Ishikawa (cell line): ENCODE results near the gene TFRC.

ENCODE experiments used
- CEBPB ChIP-seq: IDR thresholded peaks from 2 replicates; pipeline ENCODE4 v1.6.1; 2012
- CREB1 ChIP-seq: IDR thresholded peaks from 2 replicates; pipeline ENCODE4 v1.6.1; 2012; ENCODE audit warnings: low read depth
- EGR1 ChIP-seq: IDR thresholded peaks from 2 replicates; pipeline ENCODE4 v1.6.1; 2012
- EP300 ChIP-seq: IDR thresholded peaks from 2 replicates; pipeline ENCODE4 v1.6.1; 2012; ENCODE audit warnings: borderline replicate concordance
- FOXM1 ChIP-seq: IDR thresholded peaks from 2 replicates; pipeline ENCODE4 v1.6.1; 2012; ENCODE audit warnings: low read depth, borderline replicate concordance
- NFIC ChIP-seq: IDR thresholded peaks from 2 replicates; pipeline ENCODE4 v1.6.1; 2012
- RAD21 ChIP-seq: IDR thresholded peaks from 2 replicates; pipeline ENCODE4 v1.6.1; 2012; ENCODE audit warnings: low read depth
- TAF1 ChIP-seq: IDR thresholded peaks from 2 replicates; pipeline ENCODE4 v1.6.1; 2012; ENCODE audit warnings: low read depth, mild to moderate bottlenecking
- TCF12 ChIP-seq: IDR thresholded peaks from 2 replicates; pipeline ENCODE4 v1.6.1; 2012; ENCODE audit warnings: low read depth
- TEAD4 ChIP-seq: IDR thresholded peaks from 2 replicates; pipeline ENCODE4 v1.6.1; 2012
- YY1 ChIP-seq: IDR thresholded peaks from 2 replicates; pipeline ENCODE4 v1.6.1; 2012; ENCODE audit warnings: low read depth
- ZBTB7A ChIP-seq: IDR thresholded peaks from 2 replicates; pipeline ENCODE4 v1.6.1; 2012; ENCODE audit warnings: low read depth
- TF ChIP-seq, protein P1 (sequence below): IDR thresholded peaks from 2 replicates; pipeline ENCODE4 v1.6.1; 2012; ENCODE audit warnings: low read depth, mild to moderate bottlenecking
- TF ChIP-seq, protein P2 (sequence below): IDR thresholded peaks from 2 replicates; pipeline ENCODE4 v1.6.1; 2012
- TF ChIP-seq, protein P3 (sequence below): IDR thresholded peaks from 2 replicates; pipeline ENCODE4 v1.6.1; 2012

TFRC gene

DNA sequence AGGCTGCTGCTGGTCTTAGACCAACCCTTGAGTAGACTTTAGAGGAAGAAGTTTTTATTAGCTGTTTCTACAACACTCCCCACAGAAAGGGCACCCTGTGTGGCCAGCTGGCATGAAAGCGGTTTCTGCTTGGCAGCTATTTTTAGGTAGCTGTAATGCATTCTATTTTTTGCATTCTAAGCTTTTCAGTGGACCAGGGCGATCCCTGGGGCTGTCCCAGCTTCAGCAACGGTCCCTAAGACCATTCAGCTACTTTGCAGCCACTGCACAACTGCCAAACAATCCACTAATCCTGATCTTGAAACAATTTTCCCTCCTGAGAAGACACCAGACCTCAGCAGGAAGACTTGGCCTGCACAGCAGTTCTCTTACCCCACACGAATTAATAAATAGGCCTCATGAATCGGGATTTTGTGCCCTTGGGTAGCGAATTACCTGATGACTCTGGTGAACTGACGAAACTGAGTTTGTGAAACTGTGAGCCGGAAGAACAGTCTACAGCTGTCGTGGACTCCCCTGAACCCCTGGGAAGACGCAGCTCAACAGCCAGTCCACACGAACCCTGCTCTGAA lies 14.6 kb upstream of the TFRC start:
- TF ChIP-seq CREB1 (no peak), RAD21 (no peak), CEBPB (no peak), YY1 (no peak), ZBTB7A (no peak), EP300 (no peak), TCF12 (no peak)
- TF ChIP-seq, protein P1, sequence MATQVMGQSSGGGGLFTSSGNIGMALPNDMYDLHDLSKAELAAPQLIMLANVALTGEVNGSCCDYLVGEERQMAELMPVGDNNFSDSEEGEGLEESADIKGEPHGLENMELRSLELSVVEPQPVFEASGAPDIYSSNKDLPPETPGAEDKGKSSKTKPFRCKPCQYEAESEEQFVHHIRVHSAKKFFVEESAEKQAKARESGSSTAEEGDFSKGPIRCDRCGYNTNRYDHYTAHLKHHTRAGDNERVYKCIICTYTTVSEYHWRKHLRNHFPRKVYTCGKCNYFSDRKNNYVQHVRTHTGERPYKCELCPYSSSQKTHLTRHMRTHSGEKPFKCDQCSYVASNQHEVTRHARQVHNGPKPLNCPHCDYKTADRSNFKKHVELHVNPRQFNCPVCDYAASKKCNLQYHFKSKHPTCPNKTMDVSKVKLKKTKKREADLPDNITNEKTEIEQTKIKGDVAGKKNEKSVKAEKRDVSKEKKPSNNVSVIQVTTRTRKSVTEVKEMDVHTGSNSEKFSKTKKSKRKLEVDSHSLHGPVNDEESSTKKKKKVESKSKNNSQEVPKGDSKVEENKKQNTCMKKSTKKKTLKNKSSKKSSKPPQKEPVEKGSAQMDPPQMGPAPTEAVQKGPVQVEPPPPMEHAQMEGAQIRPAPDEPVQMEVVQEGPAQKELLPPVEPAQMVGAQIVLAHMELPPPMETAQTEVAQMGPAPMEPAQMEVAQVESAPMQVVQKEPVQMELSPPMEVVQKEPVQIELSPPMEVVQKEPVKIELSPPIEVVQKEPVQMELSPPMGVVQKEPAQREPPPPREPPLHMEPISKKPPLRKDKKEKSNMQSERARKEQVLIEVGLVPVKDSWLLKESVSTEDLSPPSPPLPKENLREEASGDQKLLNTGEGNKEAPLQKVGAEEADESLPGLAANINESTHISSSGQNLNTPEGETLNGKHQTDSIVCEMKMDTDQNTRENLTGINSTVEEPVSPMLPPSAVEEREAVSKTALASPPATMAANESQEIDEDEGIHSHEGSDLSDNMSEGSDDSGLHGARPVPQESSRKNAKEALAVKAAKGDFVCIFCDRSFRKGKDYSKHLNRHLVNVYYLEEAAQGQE = no peak

DNA sequence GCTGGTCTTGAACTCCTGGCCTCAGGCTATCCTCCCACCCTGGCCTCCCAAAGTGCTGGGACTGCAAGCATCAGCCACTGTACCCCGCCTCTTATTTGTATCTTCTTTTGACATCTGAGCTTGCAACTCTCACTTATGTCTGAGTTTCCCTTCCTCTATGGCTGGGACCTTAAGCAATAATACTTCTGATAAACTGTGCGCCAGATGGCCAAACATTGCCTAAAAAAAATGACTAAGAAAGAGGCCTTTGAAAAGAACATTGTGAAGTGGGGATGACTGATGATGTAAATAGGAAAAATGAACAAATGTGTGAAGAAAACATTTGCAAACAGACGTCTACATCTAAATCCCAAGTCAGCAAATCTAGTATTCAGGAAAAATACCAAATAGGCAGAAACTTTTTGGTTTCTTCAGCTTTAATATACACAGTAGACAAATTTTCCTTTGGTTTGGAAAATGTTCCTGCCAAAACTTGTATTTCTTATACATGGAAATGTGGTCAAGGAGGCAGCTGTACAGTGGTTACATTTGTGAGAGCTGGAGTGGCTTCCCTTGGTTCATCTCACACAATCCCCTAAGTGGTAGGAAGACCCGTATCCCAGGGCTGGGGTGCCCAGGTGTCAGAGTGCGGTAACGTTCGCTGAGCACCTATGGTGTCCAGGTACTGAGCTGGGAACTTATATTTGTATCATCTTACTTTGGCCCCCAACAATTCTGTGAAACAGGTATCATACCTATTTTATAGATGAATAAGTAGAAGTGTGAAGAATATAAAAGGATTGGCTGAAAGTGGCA lies 11.6 kb upstream of the TFRC start:
- TF ChIP-seq, protein P2, sequence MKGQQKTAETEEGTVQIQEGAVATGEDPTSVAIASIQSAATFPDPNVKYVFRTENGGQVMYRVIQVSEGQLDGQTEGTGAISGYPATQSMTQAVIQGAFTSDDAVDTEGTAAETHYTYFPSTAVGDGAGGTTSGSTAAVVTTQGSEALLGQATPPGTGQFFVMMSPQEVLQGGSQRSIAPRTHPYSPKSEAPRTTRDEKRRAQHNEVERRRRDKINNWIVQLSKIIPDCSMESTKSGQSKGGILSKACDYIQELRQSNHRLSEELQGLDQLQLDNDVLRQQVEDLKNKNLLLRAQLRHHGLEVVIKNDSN = no peak
- TF ChIP-seq TAF1 = no peak
- no peak for TF ChIP-seq EP300
- no peak for TF ChIP-seq RAD21
- no peak for TF ChIP-seq CEBPB
- TF ChIP-seq, protein P1 = no peak
- TF ChIP-seq ZBTB7A = no peak
- no peak for TF ChIP-seq NFIC

- no peak for TF ChIP-seq EGR1
- no peak for TF ChIP-seq TCF12
- TF ChIP-seq, protein P1 = no peak
- TF ChIP-seq CEBPB = no peak
- TF ChIP-seq, protein P3, sequence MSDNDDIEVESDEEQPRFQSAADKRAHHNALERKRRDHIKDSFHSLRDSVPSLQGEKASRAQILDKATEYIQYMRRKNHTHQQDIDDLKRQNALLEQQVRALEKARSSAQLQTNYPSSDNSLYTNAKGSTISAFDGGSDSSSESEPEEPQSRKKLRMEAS = no peak
- no peak for TF ChIP-seq EP300
- TF ChIP-seq, protein P2 = no peak
- TF ChIP-seq TEAD4 = no peak
- TF ChIP-seq TAF1 = no peak
- no peak for TF ChIP-seq FOXM1
Observed at GRCh38 chr3:196087906-196088305, 6.0 kb upstream of the TFRC start.

DNA sequence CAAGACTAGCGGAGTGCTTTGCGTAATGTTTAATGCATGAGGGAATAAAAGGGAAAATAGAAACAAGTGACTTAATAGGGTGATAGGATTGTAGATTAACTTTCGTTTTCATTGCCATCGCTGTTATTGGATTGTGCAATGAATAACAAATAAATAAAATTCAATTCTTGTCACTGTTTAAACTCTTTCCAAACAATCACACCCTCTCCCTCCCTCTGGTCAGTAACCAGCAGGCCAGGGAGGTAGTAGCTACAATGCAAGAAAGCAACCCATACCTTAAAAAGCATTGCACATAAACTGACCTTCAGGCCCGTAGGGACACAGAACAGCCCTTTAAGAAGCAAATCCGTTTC lies 705 bp upstream of the TFRC start:
- TF ChIP-seq ZBTB7A (no peak), FOXM1 (no peak), TEAD4 (no peak), RAD21 (no peak)
- TF ChIP-seq, protein P3 = no peak
